ENCODE measurements around the gene HNRNPA2B1. TPM values are rescaled to one million over a fixed set of nuclear protein-coding genes. Genes with fewer than 3 reads are reported as not detected.

HNRNPA2B1 gene
- total RNA-seq (2014; rRNA removed; shearing (Covaris generic); ENCODE audit: low replicate concordance): 145 and 197 TPM in 2 replicates

GRCh38 chr7:26200444-26201246, at the start of gene HNRNPA2B1:
Gene HNRNPA2B1 (minus strand): TSS chr7:26200746. CDS start chr7:26200577, 169 bp downstream.
- Histone ChIP-seq H3K27me3 (ENCODE audit: low read length) (no peaks in the 10 kb centered on the region), H3K79me2 (ENCODE audit: low read length) (peaks cover 89% of the 10 kb centered on the region), H3K36me3 (ENCODE audit: insufficient read depth, low read length) (peaks cover 60% of the 10 kb centered on the region), H4K20me1 (ENCODE audit: insufficient read depth, low read depth, low read length) (peaks cover 71% of the 10 kb centered on the region), H3K9me3 (ENCODE audit: low read length) (no peaks in the 10 kb centered on the region), H3K4me3 (ENCODE audit: low read length) (peak within 1 kb of the TSS; percentile 95), H3K9me2 (replicated peaks; ENCODE audit: insufficient read depth, low read length) (no peaks in the 10 kb centered on the region), H3K27ac (ENCODE audit: low read length) (peak within 1 kb of the TSS; percentile 95), H3K4me1 (ENCODE audit: low read length) (peaks cover 64% of the 10 kb centered on the region), H2AFZ (ENCODE audit: low read length) (peak within 1 kb of the TSS; percentile 52; the same call in 1 of the 2 replicates), H3K4me2 (ENCODE audit: low read depth, low read length, poor library complexity, severe bottlenecking) (peak within 1 kb of the TSS; percentile 88), H3K9ac (ENCODE audit: low read length) (peak within 1 kb of the TSS; percentile 99)
- peak; percentile 99 for DNase-seq

- Histone ChIP-seq H3K36me3 (ENCODE audit: insufficient read depth, low read length) (no peaks in the 10 kb centered on the region), H4K20me1 (ENCODE audit: insufficient read depth, low read depth, low read length) (no peaks in the 10 kb centered on the region), H2AFZ (ENCODE audit: low read length) (no peak overlapping the region), H3K4me3 (ENCODE audit: low read length) (no peak overlapping the region), H3K9me2 (replicated peaks; ENCODE audit: insufficient read depth, low read length) (no peaks in the 10 kb centered on the region), H3K27me3 (ENCODE audit: low read length) (no peaks in the 10 kb centered on the region), H3K4me1 (ENCODE audit: low read length) (peaks cover 9% of the 10 kb centered on the region), H3K9ac (ENCODE audit: low read length) (no peak overlapping the region), H3K9me3 (ENCODE audit: low read length) (no peaks in the 10 kb centered on the region), H3K4me2 (ENCODE audit: low read depth, low read length, poor library complexity, severe bottlenecking) (no peak overlapping the region), H3K27ac (ENCODE audit: low read length) (no peak overlapping the region), H3K79me2 (ENCODE audit: low read length) (no peaks in the 10 kb centered on the region)
- DNase-seq: no peak
Observed at GRCh38 chr7:26250239-26250638, 49.7 kb upstream of the HNRNPA2B1 start.

- H3K9me2 ChIP-seq (replicated peaks; ENCODE audit: insufficient read depth, low read length): no peaks in the 10 kb centered on the region
- H4K20me1 ChIP-seq (ENCODE audit: insufficient read depth, low read depth, low read length): no peaks in the 10 kb centered on the region
- H2AFZ ChIP-seq (ENCODE audit: low read length): no peak overlapping the region
- H3K27ac ChIP-seq (ENCODE audit: low read length): no peak overlapping the region
- H3K9me3 ChIP-seq (ENCODE audit: low read length): no peaks in the 10 kb centered on the region
- H3K79me2 ChIP-seq (ENCODE audit: low read length): no peaks in the 10 kb centered on the region
- H3K9ac ChIP-seq (ENCODE audit: low read length): no peak overlapping the region
- no peak overlapping the region for H3K4me3 ChIP-seq (ENCODE audit: low read length)
- H3K27me3 ChIP-seq (ENCODE audit: low read length): no peaks in the 10 kb centered on the region
- H3K4me2 ChIP-seq (ENCODE audit: low read depth, low read length, poor library complexity, severe bottlenecking): no peak overlapping the region
- no peak for DNase-seq
- no peaks in the 10 kb centered on the region for H3K36me3 ChIP-seq (ENCODE audit: insufficient read depth, low read length)
- H3K4me1 ChIP-seq (ENCODE audit: low read length): peaks cover 9% of the 10 kb centered on the region
Observed at GRCh38 chr7:26245150-26245549, 44.6 kb upstream of the HNRNPA2B1 start.

- no peak for DNase-seq
- Histone ChIP-seq H3K4me3 (ENCODE audit: low read length) (no peak overlapping the region), H3K4me1 (ENCODE audit: low read length) (no peaks in the 10 kb centered on the region), H3K27ac (ENCODE audit: low read length) (no peak overlapping the region), H3K9me2 (replicated peaks; ENCODE audit: insufficient read depth, low read length) (no peaks in the 10 kb centered on the region), H3K9ac (ENCODE audit: low read length) (no peak overlapping the region), H3K79me2 (ENCODE audit: low read length) (no peaks in the 10 kb centered on the region), H4K20me1 (ENCODE audit: insufficient read depth, low read depth, low read length) (no peaks in the 10 kb centered on the region), H2AFZ (ENCODE audit: low read length) (0 out of 2 replicates have a peak overlapping the region, but pooled peaks have one; percentile 15), H3K36me3 (ENCODE audit: insufficient read depth, low read length) (no peaks in the 10 kb centered on the region), H3K9me3 (ENCODE audit: low read length) (no peaks in the 10 kb centered on the region), H3K27me3 (ENCODE audit: low read length) (no peaks in the 10 kb centered on the region), H3K4me2 (ENCODE audit: low read depth, low read length, poor library complexity, severe bottlenecking) (no peak overlapping the region)
Observed at GRCh38 chr7:26238032-26238431, 37.5 kb upstream of the HNRNPA2B1 start.

- no peaks in the 10 kb centered on the region for H4K20me1 ChIP-seq (ENCODE audit: insufficient read depth, low read depth, low read length)
- H3K4me3 ChIP-seq (ENCODE audit: low read length): no peak overlapping the region
- no peak overlapping the region for H3K4me2 ChIP-seq (ENCODE audit: low read depth, low read length, poor library complexity, severe bottlenecking)
- H3K79me2 ChIP-seq (ENCODE audit: low read length): no peaks in the 10 kb centered on the region
- H3K36me3 ChIP-seq (ENCODE audit: insufficient read depth, low read length): no peaks in the 10 kb centered on the region
- H3K9me2 ChIP-seq (replicated peaks; ENCODE audit: insufficient read depth, low read length): no peaks in the 10 kb centered on the region
- H3K27me3 ChIP-seq (ENCODE audit: low read length): no peaks in the 10 kb centered on the region
- DNase-seq: no peak
- no peak overlapping the region for H3K27ac ChIP-seq (ENCODE audit: low read length)
- H2AFZ ChIP-seq (ENCODE audit: low read length): no peak overlapping the region
- H3K9me3 ChIP-seq (ENCODE audit: low read length): no peaks in the 10 kb centered on the region
- no peak overlapping the region for H3K9ac ChIP-seq (ENCODE audit: low read length)
- no peaks in the 10 kb centered on the region for H3K4me1 ChIP-seq (ENCODE audit: low read length)
Observed at GRCh38 chr7:26237035-26237807, 36.7 kb upstream of the HNRNPA2B1 start.

GRCh38 chr7:26233902-26234511, 33.5 kb upstream of the HNRNPA2B1 start:
- Histone ChIP-seq H3K9me2 (replicated peaks; ENCODE audit: insufficient read depth, low read length) (no peaks in the 10 kb centered on the region), H2AFZ (ENCODE audit: low read length) (no peak overlapping the region), H3K4me2 (ENCODE audit: low read depth, low read length, poor library complexity, severe bottlenecking) (no peak overlapping the region), H3K9ac (ENCODE audit: low read length) (no peak overlapping the region), H3K27ac (ENCODE audit: low read length) (no peak overlapping the region), H3K79me2 (ENCODE audit: low read length) (no peaks in the 10 kb centered on the region), H3K4me3 (ENCODE audit: low read length) (no peak overlapping the region), H4K20me1 (ENCODE audit: insufficient read depth, low read depth, low read length) (no peaks in the 10 kb centered on the region), H3K9me3 (ENCODE audit: low read length) (no peaks in the 10 kb centered on the region), H3K27me3 (ENCODE audit: low read length) (no peaks in the 10 kb centered on the region), H3K4me1 (ENCODE audit: low read length) (no peaks in the 10 kb centered on the region), H3K36me3 (ENCODE audit: insufficient read depth, low read length) (no peaks in the 10 kb centered on the region)
- no peak for DNase-seq

GRCh38 chr7:26227987-26228386, 27.4 kb upstream of the HNRNPA2B1 start:
- Histone ChIP-seq H3K9me2 (replicated peaks; ENCODE audit: insufficient read depth, low read length) (no peaks in the 10 kb centered on the region), H3K4me2 (ENCODE audit: low read depth, low read length, poor library complexity, severe bottlenecking) (no peak overlapping the region), H4K20me1 (ENCODE audit: insufficient read depth, low read depth, low read length) (no peaks in the 10 kb centered on the region), H3K9me3 (ENCODE audit: low read length) (no peaks in the 10 kb centered on the region), H3K4me1 (ENCODE audit: low read length) (no peaks in the 10 kb centered on the region), H3K4me3 (ENCODE audit: low read length) (no peak overlapping the region), H2AFZ (ENCODE audit: low read length) (no peak overlapping the region), H3K27ac (ENCODE audit: low read length) (no peak overlapping the region), H3K79me2 (ENCODE audit: low read length) (no peaks in the 10 kb centered on the region), H3K27me3 (ENCODE audit: low read length) (0 out of 2 replicates have a peak, but pooled peaks cover 2% of the 10 kb centered on the region), H3K36me3 (ENCODE audit: insufficient read depth, low read length) (no peaks in the 10 kb centered on the region), H3K9ac (ENCODE audit: low read length) (no peak overlapping the region)
- no peak for DNase-seq

GRCh38 chr7:26224359-26224758, 23.8 kb upstream of the HNRNPA2B1 start:
- H3K9ac ChIP-seq (ENCODE audit: low read length): no peak overlapping the region
- H2AFZ ChIP-seq (ENCODE audit: low read length): no peak overlapping the region
- H3K4me1 ChIP-seq (ENCODE audit: low read length): no peaks in the 10 kb centered on the region
- no peak overlapping the region for H3K27ac ChIP-seq (ENCODE audit: low read length)
- H3K9me2 ChIP-seq (replicated peaks; ENCODE audit: insufficient read depth, low read length): no peaks in the 10 kb centered on the region
- no peaks in the 10 kb centered on the region for H3K79me2 ChIP-seq (ENCODE audit: low read length)
- H3K9me3 ChIP-seq (ENCODE audit: low read length): no peaks in the 10 kb centered on the region
- H3K4me3 ChIP-seq (ENCODE audit: low read length): no peak overlapping the region
- no peak overlapping the region for H3K4me2 ChIP-seq (ENCODE audit: low read depth, low read length, poor library complexity, severe bottlenecking)
- H4K20me1 ChIP-seq (ENCODE audit: insufficient read depth, low read depth, low read length): no peaks in the 10 kb centered on the region
- no peaks in the 10 kb centered on the region for H3K36me3 ChIP-seq (ENCODE audit: insufficient read depth, low read length)
- DNase-seq: no peak
- 0 out of 2 replicates have a peak, but pooled peaks cover 2% of the 10 kb centered on the region for H3K27me3 ChIP-seq (ENCODE audit: low read length)
